ENCODE results near the gene SPOCD1.

DNA sequence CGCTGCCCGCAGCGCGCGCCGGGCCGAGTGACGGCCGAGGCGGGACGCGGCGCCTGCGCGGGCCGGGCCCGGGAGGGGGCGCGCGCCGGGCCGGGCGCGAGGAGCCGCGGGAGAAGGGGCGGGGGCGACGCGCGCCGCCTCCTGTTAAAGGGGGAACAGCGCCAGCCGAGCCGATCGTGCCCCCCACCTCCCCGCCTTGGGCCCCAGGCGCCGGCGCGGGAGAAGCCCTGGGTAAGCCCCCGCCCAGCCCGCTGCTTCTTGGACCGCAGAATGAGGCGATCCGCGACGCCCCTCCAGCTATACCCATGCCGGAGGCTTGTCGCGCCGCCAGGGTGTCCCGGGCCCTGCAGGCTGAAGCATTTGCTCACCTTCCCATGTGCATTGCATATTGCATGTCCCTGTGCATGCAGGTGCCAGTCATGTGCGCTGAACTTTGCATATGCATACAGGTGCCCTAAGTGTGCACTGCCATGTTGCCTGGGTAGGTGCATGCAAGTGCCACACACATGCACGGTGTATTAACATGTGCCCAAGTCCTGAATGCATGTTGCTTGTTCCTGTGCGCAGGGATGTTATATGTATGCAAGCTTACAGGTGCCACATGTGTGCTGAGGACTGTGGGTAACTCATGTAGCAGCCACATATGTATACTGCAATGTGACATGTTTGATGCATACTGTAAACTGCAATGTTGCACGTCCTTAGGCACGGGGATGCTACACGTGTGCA lies 51.3 kb downstream of the SPOCD1 start, which contains the start of gene ADGRB2:
- TF ChIP-seq POLR2AphosphoS5 (IDR thresholded peaks at IDR 0.05) = no peak
- TF ChIP-seq POLR2A (IDR thresholded peaks at IDR 0.05) = no peak
- TF ChIP-seq, protein P1, sequence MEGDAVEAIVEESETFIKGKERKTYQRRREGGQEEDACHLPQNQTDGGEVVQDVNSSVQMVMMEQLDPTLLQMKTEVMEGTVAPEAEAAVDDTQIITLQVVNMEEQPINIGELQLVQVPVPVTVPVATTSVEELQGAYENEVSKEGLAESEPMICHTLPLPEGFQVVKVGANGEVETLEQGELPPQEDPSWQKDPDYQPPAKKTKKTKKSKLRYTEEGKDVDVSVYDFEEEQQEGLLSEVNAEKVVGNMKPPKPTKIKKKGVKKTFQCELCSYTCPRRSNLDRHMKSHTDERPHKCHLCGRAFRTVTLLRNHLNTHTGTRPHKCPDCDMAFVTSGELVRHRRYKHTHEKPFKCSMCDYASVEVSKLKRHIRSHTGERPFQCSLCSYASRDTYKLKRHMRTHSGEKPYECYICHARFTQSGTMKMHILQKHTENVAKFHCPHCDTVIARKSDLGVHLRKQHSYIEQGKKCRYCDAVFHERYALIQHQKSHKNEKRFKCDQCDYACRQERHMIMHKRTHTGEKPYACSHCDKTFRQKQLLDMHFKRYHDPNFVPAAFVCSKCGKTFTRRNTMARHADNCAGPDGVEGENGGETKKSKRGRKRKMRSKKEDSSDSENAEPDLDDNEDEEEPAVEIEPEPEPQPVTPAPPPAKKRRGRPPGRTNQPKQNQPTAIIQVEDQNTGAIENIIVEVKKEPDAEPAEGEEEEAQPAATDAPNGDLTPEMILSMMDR (IDR thresholded peaks at IDR 0.05) = peak in 1 of 4 experiments; percentile 21

Measured in prostate gland (tissue), 2 donors.